Activated naive CD4-positive, alpha-beta T cell treated with anti-CD3 and anti-CD28 coated beads, Interleukin-2, amount 50 U/mL, for 16 hours (primary cell): Measurements from ENCODE around the gene NUDT21.
"Not testable (repeated sequence)": the region's sequence is repeated elsewhere in the genome, so short reads cannot be mapped to it uniquely, and the experiment has no call there.

Experiments
- DNase-seq: peaks from one replicate; pipeline ENCODE4 v3.0.0-alpha.2; 2020

The NUDT21 gene

DNA sequence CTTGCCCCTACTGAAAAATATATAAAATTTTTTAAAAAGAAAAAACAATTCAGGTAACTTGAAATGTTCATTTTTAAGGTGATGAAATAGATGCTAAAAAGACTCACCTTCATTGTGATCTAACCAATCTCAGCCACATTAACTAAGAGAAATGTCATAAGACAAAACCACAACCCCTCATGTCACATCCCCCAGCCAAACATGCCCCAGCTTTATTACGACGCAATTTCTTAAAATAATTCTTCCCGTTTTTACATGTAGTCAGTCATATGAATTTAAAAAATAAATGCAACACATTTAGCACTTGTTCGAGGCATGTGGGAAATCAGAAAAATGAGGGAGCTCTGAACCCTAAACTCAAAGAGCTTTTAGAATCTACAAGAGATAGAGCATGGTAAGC, 35.3 kb downstream of the NUDT21 start:
- no peak for DNase-seq

- DNase-seq: no peak
Observed at GRCh38 chr16:56414366-56414765, 36.8 kb downstream of the NUDT21 start.

GRCh38 chr16:56413381-56413780, 37.8 kb downstream of the NUDT21 start:
- DNase-seq: no peak

GRCh38 chr16:56411624-56412023, 39.5 kb downstream of the NUDT21 start:
- DNase-seq: no peak

DNA sequence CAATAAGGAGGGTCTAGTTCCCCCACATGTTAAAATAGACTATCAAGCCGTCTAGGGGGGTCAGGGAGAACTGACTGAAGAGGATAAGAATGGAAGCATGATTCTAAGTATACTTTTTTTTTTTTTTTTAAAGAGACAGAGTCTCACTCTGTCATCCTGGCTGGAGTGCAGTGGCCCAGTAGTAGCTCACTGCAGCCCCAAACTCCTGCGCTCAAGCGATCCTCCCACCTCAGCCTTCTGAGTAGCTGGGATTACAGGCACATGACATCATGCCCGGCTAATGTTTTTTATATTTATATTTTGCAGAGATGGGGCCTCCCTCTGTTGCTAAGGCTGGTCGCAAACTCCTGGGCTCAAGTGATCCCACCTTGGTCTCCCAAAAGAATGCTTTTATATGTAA, 40.0 kb downstream of the NUDT21 start:
- DNase-seq: no peak

- DNase-seq: no peak
Observed at GRCh38 chr16:56409195-56409594, 41.9 kb downstream of the NUDT21 start.

DNA sequence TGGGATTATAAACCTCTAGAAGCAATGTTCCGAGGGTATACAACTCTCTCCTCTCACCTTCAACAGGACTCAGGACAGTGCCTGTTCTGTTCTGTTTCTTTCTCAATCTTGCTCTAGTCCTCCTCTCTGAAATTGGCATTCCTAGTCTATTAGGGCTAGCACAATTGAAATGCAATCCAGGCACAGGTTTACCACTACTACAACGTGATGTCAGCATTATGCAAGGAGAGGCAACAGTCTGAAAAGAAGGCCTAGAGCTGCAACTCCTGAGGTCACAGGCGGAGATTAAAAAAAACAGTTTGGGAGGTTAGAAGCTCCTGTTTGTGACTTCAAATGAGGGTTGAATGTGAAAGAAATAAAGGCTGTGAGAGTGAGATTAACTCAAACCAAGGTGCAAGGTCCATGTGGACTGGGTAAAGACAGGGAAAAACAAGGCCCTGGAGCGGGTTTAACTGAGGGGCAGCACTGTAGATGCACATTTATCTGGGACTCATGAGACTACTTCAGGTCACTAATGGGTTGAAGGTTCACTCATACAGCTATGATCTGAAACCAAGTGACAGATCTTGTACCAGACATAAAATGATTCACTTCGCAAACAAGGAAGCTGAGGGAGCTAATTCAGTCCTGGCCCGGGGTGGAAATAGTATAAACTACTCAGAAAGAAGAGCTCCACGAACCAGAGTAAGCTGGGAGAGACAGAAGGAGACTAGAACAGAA, 42.6 kb downstream of the NUDT21 start:
- no peak for DNase-seq

DNA sequence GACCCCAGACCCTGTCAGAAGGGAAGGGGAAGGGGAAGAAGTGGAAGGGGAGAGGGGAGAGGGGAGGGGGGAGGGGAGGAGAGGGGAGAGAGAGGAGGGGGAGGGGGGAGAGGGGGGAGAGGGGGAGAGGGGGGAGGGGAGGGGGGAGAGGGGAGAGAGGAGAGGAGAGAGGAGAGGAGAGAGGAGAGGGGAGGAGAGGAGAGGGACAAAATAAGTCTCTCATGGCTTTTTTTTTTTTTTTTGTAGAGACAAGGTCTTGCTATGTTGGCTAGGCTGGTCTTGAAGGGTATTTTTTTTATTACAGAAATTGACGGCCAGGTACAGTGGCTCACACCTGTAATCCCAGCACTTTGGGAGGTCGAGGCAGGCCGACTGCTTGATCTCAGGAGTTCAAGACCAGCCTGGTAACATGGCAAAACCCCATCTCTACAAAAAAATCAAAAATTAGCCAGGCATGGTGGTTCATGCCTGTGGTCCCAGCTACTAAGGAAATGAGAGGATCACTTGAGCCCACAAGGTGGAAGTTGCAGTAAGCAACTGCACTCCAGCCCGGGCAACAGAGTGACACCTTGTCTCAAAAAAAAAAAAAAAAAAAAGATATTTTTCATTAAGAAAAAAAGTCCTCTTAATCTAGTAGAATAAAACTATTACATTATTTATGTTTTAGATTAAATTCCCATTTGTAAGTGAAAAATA, 45.0 kb downstream of the NUDT21 start:
- no peak for DNase-seq

DNA sequence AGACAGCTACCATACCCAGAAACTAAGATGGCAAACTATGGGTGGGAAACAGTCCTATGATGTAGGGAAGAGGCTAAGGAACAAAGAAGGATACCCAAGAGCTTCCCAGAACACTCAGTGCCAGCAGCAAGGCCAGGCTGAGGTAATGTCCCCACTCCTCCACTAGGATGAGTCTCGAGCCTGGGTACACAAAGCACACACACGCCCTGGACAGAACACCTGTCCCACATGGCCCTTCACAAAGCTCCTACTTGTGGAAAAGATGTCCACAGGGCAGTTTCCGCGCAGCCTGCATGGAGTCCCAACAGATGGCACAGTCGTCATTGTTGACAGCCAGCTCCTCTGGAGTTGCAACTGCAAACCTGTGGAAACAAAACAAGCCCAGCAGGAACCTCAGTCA, 49.6 kb downstream of the NUDT21 start:
- no peak for DNase-seq

DNA sequence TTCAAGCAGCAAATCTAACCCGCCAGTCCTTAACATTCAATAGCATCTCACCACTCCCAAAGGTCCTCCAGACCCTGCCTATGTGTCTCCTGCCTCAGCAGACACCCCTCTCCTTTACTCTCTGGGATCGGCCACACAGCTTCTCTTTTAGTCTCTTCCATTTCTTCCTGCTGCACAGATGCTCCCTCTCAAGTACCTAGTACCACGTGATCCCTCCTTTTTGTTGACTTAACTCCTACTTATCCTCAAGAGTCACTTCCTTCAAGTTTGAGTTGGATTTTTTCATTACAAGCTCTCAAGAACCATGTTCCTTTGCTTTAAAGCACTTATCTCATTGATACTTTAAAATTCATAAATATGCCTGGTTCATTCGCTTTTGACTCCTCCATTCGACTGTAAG, 50.7 kb downstream of the NUDT21 start:
- DNase-seq: no peak

DNA sequence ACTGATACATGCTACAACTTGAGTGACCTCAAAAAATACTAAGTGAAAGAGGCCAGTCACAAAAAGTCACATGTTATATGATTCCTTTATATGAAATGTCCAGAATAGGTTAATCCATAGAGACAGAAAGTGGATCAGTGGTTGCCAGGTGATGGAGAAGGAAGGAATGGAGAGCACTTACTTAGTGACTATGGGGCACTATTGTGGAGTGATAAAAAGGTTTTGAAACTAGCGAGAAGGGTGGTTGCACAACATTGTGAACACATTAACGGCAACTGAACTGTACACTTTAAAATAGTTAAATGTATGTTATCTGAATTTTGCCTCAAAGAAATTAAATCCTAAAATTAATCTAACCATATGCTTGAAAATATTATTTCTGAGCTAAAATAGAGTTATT, 51.6 kb downstream of the NUDT21 start:
- DNase-seq: no peak

DNA sequence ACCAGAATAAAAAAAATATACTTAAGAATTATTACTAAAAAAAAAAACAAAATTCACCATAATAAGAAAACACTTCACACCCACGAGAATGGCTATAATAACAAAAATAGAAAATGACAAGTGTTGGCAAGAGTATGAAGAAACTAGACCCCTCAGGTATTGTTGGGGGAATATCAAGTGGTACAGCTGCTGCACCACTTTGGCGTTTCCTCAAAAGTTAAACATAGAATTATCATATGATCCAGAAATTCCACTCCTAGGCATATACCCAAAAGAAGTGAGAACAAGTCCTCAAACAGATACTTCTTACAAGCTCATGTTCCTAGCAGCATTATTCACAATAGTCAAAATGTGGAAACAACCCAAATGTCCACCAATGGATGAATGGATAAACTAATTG, 52.1 kb downstream of the NUDT21 start:
- DNase-seq: no peak

GRCh38 chr16:56396724-56397123, 54.4 kb downstream of the NUDT21 start:
- not testable (repeated sequence) for DNase-seq

GRCh38 chr16:56389554-56389953, 61.6 kb downstream of the NUDT21 start:
- no peak for DNase-seq

DNA sequence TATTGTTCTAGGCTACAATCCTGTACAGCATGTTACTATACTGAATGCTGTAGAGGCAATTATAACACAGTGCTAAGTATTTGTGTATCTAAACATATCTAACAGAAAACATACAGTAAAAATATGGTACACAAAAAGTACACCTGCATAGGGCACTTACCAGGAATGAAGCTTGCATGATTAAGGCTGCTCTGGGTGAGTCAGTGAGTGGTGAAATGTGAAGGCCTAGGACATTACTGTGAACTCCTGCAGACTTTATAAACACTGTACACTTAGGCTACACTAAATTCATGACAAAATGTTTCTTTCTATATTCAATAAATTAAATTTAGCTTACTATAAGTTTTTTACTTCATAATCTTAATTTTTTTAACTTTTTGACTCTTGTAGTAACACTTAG, 62.9 kb downstream of the NUDT21 start:
- DNase-seq: no peak

GRCh38 chr16:56387396-56387795, 63.7 kb downstream of the NUDT21 start:
- no peak for DNase-seq

DNA sequence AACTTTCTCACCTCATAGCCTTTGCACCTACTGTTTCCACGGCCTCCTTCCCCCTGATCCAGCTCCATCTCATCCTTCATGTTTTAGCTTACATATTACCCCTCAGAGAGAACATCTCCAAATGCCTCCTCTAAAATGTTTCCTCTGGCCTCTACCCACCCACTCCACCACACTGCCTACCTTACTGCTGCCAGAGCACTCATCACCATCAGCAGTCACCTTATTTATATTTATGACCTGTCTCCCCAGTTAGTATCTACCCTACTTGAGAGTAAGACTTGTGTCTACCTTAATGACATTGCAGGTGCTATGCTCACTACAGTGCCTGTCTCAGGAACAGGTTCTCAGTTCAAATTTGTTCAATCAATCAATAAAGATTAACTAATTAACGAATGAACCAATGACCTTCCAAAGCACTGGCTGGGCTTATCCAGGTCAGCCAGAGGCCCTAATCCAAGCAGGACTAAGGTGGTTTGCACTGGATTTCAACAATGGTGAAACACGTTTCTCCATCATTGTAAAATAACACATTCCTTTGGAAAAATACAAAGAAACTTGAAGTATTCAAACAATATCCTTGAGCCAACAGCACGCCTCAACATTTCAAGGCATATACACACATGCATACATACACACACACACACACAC, 66.9 kb downstream of the NUDT21 start:
- no peak for DNase-seq

GRCh38 chr16:56382901-56383355, 68.2 kb downstream of the NUDT21 start:
- no peak for DNase-seq

GRCh38 chr16:56382459-56382858, 68.7 kb downstream of the NUDT21 start:
- DNase-seq: no peak

DNA sequence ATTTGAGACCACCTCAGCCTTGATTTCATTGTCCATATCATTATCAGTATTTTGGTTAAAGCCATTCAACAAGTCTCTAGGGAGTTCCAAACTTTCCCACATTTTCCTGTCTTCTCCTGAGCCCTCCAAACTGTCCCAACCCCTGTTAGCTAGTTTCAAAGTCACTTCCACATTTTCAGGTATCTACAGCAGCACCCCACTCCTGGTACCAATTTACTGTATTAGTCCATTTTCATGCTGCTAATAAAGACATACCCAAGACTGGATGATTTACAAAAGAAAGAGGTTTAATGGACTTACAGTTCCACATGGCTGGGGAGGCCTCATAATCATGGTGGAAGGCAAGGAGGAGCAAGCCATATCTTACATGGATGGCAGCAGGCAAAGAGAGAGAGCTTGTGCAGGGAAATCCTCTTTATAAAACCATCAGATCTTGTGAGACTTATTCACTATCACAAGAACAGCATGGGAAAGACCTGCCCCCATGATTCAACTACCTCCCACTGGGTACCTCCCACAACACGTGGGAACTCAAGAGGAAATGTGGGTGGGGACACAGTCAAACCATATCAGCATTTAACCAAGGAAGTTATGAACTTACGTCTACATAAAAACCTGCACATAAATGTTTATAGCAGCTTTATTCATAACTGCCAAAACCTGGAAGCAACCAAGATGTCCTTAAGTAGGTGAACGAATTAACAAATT, 70.2 kb downstream of the NUDT21 start:
- DNase-seq: not testable (repeated sequence)
